HG03342 (cell line): Measurements from ENCODE around the gene ZNF367.

Source experiments
- ATAC-seq: cut with Tn5 transposase; IDR thresholded peaks from one replicate; pipeline ENCODE4 v1.9.1; 2021; ENCODE audit warnings: mild to moderate bottlenecking, moderate library complexity; ENCODE audit not compliant: unreplicated experiment

Gene ZNF367

DNA sequence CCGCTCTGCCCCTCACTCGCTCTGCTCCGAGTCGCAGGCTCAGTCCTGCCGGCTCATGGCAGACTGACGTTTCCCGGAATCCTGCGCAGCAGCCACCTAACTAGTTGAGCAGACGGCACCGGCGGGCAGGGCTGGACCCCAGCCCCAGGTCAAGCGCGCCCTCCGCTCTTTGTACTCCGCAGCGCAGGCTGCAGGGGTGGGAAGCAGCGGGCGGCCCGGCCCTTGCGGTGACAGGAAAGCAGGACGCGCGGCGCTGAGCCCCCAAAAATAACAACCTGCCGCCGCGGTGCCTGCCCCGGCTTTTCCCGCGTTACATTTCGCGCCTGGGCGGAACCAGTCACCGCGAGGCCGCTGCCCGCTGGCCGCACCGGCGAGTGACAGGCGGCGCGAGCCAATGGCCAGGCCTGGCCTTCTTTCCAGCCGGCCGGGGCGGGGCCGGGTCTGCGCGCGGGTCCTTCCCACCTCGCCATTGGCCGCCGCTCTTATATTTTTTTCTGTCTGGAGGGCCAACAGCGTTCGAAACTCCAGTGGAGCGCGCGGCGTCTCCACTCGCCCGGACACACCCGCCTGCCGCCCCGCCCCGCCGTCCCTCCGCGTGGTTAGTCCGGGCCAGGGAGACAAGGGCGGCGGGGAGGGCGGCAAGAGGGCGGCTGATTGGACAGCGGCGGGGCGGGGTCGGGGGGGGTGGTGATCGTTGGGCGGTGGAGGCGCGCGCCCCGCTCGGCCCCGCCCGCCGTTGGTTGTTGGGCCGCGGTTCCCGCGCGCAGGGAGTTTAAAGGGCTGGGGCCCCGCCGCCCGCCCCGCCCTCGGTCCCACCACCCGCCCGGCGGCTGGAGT lies at the start of gene ZNF367:
Gene ZNF367, minus strand, starts transcription at position 288 of the 837 bp plus-strand sequence. CDS start 338 bp downstream, outside the sequence.
- peak; percentile 61 for ATAC-seq

DNA sequence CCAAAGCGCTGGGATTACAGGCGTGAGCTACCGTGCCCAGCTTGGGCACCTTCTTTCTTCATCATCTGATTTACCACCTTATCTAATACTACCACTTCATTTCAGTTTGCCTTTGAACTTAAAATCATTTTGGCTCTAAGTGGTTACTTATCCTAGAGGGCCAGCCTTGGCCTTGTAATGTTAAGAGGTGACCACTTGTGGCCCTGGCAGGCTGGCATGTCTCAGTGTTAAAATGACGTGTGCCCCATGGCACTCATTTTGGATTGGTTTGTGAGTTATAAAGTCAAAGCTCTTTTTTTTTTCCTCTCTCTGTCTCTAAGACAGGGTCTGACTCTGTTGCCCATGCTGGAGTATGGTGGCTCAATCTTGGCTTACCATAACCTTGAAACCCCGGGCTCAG lies 49.6 kb upstream of the ZNF367 start:
- no peak for ATAC-seq

DNA sequence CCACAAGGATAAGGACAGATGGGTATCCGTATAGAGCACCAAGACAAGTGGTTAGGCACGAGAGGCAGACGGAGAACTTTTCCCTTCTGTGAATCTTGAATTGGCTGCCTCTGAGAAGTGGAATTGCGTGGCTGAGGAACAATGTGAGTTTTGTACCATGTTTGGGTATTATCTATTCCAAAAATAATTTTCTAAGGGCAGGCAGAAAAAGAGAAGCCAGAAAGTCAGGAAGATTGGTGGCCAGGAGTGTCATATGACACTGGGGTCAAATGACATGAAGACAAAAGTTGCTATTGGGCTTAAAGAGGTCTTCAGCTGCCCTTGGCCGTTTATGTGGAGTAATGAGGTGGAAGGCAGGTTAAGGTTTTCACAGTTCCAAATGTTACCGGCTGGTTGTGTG lies 46.3 kb upstream of the ZNF367 start:
- ATAC-seq: no peak

DNA sequence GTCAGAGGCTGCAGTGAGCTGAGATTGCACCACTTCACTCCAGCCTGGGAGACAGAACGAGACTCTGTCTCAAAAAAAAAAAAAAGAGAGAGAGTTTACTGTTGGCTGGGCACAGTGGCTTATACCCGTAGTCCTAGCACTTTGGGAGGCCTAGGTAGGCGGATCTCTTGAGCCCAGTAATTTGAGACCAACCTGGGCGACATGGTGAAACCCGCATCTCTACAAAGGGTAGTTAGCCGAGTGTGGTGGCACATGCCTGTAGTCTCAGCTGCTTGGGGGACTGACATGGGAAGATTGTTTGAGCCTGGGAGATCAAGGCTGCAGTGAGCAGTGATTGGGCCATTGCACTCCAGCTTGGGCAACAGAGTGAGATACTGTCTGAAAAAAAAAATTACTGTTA lies 44.4 kb upstream of the ZNF367 start:
- no peak for ATAC-seq

GRCh38 chr9:96461336-96461735 lies 43.2 kb upstream of the ZNF367 start:
- ATAC-seq: no peak

GRCh38 chr9:96460882-96461281 lies 42.7 kb upstream of the ZNF367 start:
- no peak for ATAC-seq

DNA sequence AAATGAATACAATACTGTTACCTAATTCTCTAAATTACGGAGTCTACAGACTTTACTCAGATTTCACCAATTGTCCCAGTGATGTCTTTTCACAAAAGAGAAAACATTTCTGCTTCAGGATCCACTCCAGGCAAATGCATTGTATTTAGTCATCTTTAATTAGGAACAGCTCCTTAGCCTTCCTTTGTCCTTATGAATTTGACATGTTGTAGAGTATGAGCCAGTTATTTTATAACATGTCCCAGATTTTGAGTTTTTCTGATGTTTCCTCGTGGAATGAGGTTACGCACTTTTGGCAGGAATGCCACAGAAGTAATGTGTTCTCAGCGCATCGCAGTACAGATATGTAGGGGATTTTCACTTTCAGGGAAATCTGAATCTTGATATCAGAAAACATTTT lies 42.3 kb upstream of the ZNF367 start:
- no peak for ATAC-seq

DNA sequence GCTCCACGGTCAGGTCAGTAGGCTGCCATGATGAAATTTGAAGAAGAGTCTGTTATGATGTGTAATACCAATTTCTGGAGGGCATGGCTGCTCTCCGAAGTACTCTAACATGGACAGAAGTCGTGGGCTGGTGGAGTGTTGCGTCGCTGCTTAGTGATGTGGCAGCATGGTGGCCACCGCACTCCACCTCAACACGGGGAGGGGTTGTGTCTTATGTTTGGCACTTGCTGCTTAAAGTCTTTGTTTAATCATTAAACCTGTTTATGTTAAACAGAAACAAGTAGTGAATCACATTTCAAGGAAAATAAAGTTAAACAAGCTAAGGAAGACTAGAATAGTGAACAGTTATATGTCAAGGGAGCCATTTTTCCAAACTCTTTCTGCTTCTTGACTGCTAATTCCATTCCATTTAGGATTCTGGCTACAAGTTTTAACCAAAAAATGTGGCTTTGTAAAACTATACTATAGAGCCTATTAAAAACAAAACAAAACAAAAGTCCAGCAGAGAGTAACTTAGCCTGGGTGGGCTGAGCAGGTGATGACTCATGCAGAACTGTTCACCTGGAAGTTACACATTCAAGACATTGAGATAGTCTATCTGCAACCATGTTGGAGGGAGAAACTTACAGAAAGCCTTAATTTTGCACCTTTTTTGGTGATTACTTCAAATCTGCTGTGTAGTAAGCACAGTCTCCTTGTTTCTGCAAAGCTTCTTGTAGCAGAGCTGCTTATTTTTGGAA lies 41.3 kb upstream of the ZNF367 start:
- ATAC-seq: no peak

GRCh38 chr9:96458226-96458625 lies 40.1 kb upstream of the ZNF367 start:
- ATAC-seq: no peak

- no peak for ATAC-seq
Observed at GRCh38 chr9:96457266-96457665, 39.1 kb upstream of the ZNF367 start.

GRCh38 chr9:96453625-96454024 lies 35.5 kb upstream of the ZNF367 start:
- no peak for ATAC-seq

GRCh38 chr9:96450613-96451528 lies 32.7 kb upstream of the ZNF367 start:
- peak; percentile 2 for ATAC-seq

- peak; percentile 95 for ATAC-seq
Observed at GRCh38 chr9:96449845-96450612, 31.9 kb upstream of the ZNF367 start, which contains the start of gene HABP4. Gene HABP4, plus strand, starts transcription at chr9:96450169. Its CDS starts 111 bp downstream, at chr9:96450280.

DNA sequence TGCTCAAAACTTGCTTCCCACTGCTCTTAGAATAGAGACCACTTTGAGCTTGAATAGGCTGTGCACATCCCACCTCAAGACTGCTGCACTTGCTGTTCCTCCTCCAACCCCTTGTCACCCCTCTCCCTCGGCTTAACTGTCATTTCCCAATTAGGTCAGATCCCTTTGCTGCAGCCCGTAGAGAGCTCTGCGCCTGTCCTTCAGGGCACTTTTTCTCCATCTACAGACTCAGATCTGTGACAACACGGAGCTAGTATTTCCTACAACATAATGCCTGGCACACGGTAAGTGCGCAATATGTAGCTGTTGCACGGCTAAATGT lies 31.3 kb upstream of the ZNF367 start:
- ATAC-seq: peak; percentile 3

GRCh38 chr9:96448546-96449170 lies 30.5 kb upstream of the ZNF367 start:
- ATAC-seq: no peak

DNA sequence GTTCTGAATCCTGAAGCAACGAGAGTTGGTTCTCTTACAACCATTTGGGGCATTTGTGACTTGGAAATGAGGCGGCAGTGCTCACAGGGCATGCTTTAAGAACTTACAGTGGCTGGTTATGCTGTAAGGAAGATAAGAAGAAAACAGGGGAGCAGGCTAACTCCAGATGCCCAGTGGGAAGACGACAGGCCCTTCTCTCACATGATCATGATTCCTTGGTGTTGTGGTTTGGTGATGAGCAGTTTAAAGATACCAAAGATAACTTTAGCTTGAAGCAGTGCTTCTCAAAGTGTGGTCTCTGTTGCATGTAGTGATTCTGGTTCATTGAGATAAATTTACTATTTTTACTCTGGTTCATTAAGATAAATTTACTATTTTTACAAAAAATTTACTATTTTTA lies 29.2 kb upstream of the ZNF367 start:
- no peak for ATAC-seq

DNA sequence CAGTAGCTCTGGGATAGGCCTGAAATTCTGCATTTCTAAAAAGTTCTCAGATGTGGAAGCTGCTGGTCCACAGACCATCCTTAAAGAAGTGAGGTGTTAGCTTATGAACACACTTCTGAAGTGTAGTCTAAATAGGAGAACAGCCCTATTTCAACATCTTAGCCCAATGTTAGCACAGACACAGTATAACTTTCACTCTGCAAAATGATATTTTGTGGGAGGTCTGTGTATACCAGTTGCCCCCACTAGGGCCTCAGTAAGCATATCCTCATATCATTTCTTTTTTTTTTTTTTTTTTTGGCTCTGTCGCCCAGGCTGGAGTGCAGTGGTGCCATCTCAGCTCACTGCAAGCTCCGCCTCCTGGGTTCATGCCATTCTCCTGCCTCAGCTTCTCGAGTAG lies 24.3 kb upstream of the ZNF367 start:
- ATAC-seq: no peak

DNA sequence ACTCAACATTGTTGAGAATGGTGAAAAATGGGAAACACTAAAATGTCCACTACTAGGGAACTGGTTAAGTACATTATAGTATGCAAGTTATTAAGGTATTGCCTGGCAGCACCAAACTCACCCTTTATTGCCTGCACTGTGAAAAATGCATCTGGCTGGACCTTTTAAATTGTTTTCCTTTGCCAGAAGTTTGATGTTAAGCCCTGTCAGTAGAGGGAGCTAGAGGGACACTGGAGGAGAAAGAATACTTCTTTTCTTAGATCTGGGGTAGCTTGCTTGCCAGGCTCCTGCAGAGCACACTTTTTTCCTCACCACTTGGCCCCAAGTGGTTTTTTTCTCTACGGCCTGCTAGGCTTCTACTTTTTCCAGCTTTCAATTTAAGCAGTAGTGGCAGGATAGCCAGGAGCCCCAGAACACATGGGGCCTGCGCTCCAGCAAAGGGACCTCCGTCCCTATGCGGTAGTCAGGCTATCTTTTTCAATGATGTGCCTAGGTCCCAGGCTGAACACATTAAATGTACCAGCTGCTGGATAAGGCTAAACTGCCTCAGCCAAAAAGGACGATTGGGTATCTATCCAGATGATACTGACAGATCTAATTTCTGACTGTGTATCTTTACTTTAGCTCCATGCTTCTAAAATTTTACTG lies 23.8 kb upstream of the ZNF367 start:
- ATAC-seq: no peak

DNA sequence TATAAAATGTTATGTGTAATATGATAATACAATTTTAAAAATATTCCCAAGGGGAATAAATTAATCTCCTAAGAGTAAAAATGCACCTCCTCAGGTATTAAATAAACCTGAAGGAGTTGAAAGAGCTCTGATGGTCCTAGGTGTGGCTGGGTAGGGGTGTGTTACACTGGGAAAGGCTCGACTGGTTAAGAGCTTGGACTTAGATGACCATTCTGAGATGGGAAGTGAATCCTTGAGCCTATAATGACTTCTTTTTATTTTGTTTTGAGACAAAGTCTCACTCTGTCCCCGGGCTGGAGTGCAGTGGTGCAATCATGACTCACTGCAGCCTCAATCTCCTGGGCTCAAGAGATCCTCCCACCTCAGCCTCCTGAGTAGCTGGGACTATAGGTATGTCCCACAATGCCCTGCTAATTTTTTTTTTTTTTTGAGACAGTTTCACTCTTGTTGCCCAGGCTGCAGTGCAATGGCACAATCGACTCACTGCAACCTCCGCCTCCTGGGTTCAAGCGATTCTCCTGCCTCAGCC lies 22.6 kb upstream of the ZNF367 start:
- ATAC-seq: no peak
